Measurements from ENCODE around the gene HDGFL1. TPM values are rescaled to one million over a fixed set of nuclear protein-coding genes. Genes with fewer than 3 reads are reported as not detected.

HDGFL1 gene
- total and polyA plus RNA-seq, 2 donors (not counting 3 experiments of a cell fraction or from before 2014, with no cell fraction given), result not detected

DNA sequence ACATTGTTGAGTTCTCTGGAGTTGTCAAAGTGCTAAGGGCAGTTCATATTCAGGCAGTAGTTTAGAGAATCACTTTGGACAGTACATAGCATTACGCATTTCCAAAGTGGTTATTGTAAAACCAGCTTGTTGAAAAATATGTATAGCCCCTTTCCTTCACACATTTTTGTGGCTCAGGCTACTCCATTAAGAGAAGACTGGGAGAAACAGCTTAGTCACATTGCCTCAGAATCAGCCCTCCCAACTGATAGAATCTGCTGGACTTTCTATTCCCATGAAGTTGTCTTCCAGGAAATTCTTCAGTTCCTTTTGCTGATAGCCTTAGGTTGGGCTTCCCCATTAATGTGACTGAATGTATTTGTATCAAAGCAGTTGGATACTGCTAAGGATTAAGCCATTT, 39.5 kb upstream of the HDGFL1 start:
- dilution Hi-C loops (cut with MboI; ENCODE audit: extremely low pct_ligation_motif_present, low sequenced_read_pairs) (no loop called here), intact Hi-C loops (cut with micrococcal nuclease) (no loop called here)
- TF ChIP-seq POLR2AphosphoS5 (IDR thresholded peaks at IDR 0.05; ENCODE audit: insufficient read depth, low read depth, low read length) (no peak), POLR2A (IDR thresholded peaks at IDR 0.05; ENCODE audit: low read depth, low read length) (no peak), MYC (IDR thresholded peaks at IDR 0.05; ENCODE audit: low read depth, low read length) (no peak), JUN (IDR thresholded peaks at IDR 0.05; ENCODE audit: borderline replicate concordance, insufficient read depth, insufficient read length, low read depth) (no peak), EZH2 (IDR thresholded peaks at IDR 0.05; ENCODE audit: borderline replicate concordance, low read depth, low read length, severe bottlenecking) (no peak), GATA2 (IDR thresholded peaks at IDR 0.05; ENCODE audit: insufficient read depth, insufficient read length, low read depth, low read length) (no peak), FOS (IDR thresholded peaks at IDR 0.05; ENCODE audit: borderline replicate concordance, insufficient read depth, low read length) (no peak)
- TF ChIP-seq, protein P1, sequence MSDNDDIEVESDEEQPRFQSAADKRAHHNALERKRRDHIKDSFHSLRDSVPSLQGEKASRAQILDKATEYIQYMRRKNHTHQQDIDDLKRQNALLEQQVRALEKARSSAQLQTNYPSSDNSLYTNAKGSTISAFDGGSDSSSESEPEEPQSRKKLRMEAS (IDR thresholded peaks at IDR 0.05; ENCODE audit: insufficient read depth, insufficient read length), result no peak
- TF ChIP-seq, protein P2, sequence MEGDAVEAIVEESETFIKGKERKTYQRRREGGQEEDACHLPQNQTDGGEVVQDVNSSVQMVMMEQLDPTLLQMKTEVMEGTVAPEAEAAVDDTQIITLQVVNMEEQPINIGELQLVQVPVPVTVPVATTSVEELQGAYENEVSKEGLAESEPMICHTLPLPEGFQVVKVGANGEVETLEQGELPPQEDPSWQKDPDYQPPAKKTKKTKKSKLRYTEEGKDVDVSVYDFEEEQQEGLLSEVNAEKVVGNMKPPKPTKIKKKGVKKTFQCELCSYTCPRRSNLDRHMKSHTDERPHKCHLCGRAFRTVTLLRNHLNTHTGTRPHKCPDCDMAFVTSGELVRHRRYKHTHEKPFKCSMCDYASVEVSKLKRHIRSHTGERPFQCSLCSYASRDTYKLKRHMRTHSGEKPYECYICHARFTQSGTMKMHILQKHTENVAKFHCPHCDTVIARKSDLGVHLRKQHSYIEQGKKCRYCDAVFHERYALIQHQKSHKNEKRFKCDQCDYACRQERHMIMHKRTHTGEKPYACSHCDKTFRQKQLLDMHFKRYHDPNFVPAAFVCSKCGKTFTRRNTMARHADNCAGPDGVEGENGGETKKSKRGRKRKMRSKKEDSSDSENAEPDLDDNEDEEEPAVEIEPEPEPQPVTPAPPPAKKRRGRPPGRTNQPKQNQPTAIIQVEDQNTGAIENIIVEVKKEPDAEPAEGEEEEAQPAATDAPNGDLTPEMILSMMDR (IDR thresholded peaks at IDR 0.05; ENCODE audit: extremely low read depth in 1 of 2, insufficient read depth in 1 of 2, low read depth in 1 of 2, low read length in 2 of 2), result no peak
- POLR2A ChIA-PET, result no interaction called here
- H2AFZ ChIP-seq (ENCODE audit: low read depth, low read length), result no peak overlapping the region
- no TSS peak for BruUV-seq (replicated peaks)
- H3K4me1 ChIP-seq (ENCODE audit: control insufficient read depth, extremely low read depth, insufficient read depth, low read length), result no peaks in the 10 kb centered on the region
- no peaks in the 10 kb centered on the region for H3K36me3 ChIP-seq (ENCODE audit: control insufficient read depth in 2 of 2, extremely low read depth in 1 of 2, insufficient read depth in 2 of 2, low read length in 2 of 2)
- no peaks in the 10 kb centered on the region for H4K20me1 ChIP-seq (replicated peaks; ENCODE audit: control insufficient read depth, extremely low read depth, insufficient read depth, low read length)
- no peak for DNase-seq (ENCODE audit: low read depth, low spot score)
- no peak overlapping the region for H3K4me2 ChIP-seq (ENCODE audit: insufficient read depth, low read length)
- H3K9me3 ChIP-seq (replicated peaks; ENCODE audit: control insufficient read depth, insufficient read depth, low read length), result no peaks in the 10 kb centered on the region
- CTCF ChIA-PET, result no interaction called here
- H3K9me1 ChIP-seq (replicated peaks; ENCODE audit: control insufficient read depth, extremely low read depth, insufficient read depth, low read length), result no peaks in the 10 kb centered on the region
- FAIRE-seq, result no peak
- no peaks in the 10 kb centered on the region for H3K79me2 ChIP-seq (ENCODE audit: control insufficient read depth, insufficient read depth, low read length)
- H3K27ac ChIP-seq (ENCODE audit: insufficient read depth, low read depth, low read length), result no peak overlapping the region
- H3K27me3 ChIP-seq (ENCODE audit: control insufficient read depth in 2 of 2, insufficient read depth in 2 of 2, low read length in 2 of 2), result no peaks in the 10 kb centered on the region
- H3K9ac ChIP-seq (replicated peaks; ENCODE audit: extremely low read depth, insufficient read depth, low read length), result no peak overlapping the region
- no peak overlapping the region for H3K4me3 ChIP-seq (replicated peaks in 1 of 3; ENCODE audit: insufficient read depth in 1 of 3, low read depth in 1 of 3, low read length in 3 of 3)
